HCT116 (cell line): ENCODE data around the gene SCN4B. TPM values are rescaled to one million over a fixed set of nuclear protein-coding genes. Genes with fewer than 3 reads are reported as not detected.

ENCODE experiments used
- ATAC-seq: fragments of 200-7000 bp; cut with Tn5 transposase; 2 replicates; pipeline ENCODE4 v1.9.1; 2020; ENCODE audit warnings: mild to moderate bottlenecking, moderate library complexity
- BruUV-seq: library from RNA; stranded (reverse); fragments of 400-500 nt; replicated peaks from 2 replicates; lab custom pipeline; 2021; lab: Mats Ljungman, UMichigan
- CTCF ChIA-PET: fragments of 300-600 bp; sonication (Branson Sonifier 250); formaldehyde crosslinking; loops from one replicate; lab custom pipeline; 2021; ENCODE audit warnings: antibody characterized with exemption; lab: Charles Lee
- POLR2A ChIA-PET: fragments of 300-600, 350-600 bp; sonication (Branson Sonifier 250); formaldehyde crosslinking; loops from one replicate; lab custom pipeline; 2021; ENCODE audit warnings: antibody characterized with exemption; lab: Charles Lee
- RAD21 ChIA-PET, 2 experiments: fragments of 300-600 bp; sonication (Branson Sonifier 250); formaldehyde crosslinking; loops; one replicate each; lab custom pipeline; 2023; ENCODE audit warnings: low total read pairs in 2 of 2; ENCODE audit not compliant: uncharacterized antibody in 2 of 2, unreplicated experiment in 2 of 2, low non-redundant PET in 1 of 2; lab: Charles Lee
- DNase-seq: peaks from one replicate; pipeline ENCODE4 v3.0.0-alpha.2; 2010; ENCODE audit warnings: low read depth, low spot score
- H2AFZ ChIP-seq: fragments of 200-600 bp; shearing (Covaris generic), sonication (generic); 2 replicates; pipeline ENCODE4 v1.6.1; 2017; ENCODE audit warnings: low read depth, mixed run types, mixed read lengths, antibody characterized with exemption, low read length; ENCODE audit not compliant: poor library complexity, severe bottlenecking
- H3K27ac ChIP-seq: 2 replicates; pipeline ENCODE4 v1.5.1; 2012; ENCODE audit warnings: low read depth, low read length
- H3K27me3 ChIP-seq: fragments of 200-600 bp; sonication (generic); 2 replicates; pipeline ENCODE4 v1.6.1; 2016; ENCODE audit warnings: mixed run types, low read length, mixed read lengths; ENCODE audit not compliant: insufficient read depth
- H3K36me3 ChIP-seq, 2 experiments: fragments of 200-500 bp in 1 of 2; fragments of 200-600 bp in 1 of 2; sonication (Bioruptor generic) in 1 of 2; sonication (generic) in 1 of 2; 2 replicates each; pipeline versions ENCODE4 v1.5.1 to v1.6.1; 2014 to 2016; ENCODE audit warnings: low read length in 2 of 2, inconsistent platforms in 1 of 2, mixed read lengths in 1 of 2, mixed run types in 1 of 2; ENCODE audit not compliant: insufficient read depth in 2 of 2, control insufficient read depth in 1 of 2
- H3K4me1 ChIP-seq, 2 experiments: fragments of 200-600 bp in 1 of 2; sonication (generic) in 1 of 2; 2 replicates each; pipeline versions ENCODE4 v1.5.1 to v1.6.1; 2012 to 2017; ENCODE audit warnings: low read length in 2 of 2, inconsistent platforms in 1 of 2, mild to moderate bottlenecking in 1 of 2, mixed read lengths in 1 of 2, mixed run types in 1 of 2, moderate library complexity in 1 of 2; ENCODE audit not compliant: insufficient read depth in 2 of 2, control insufficient read depth in 1 of 2
- H3K4me2 ChIP-seq: fragments of 200-600 bp; sonication (generic); 2 replicates; pipeline ENCODE4 v1.6.1; 2017; ENCODE audit warnings: mixed run types, low read length, mixed read lengths
- H3K4me3 ChIP-seq, 2 experiments: fragments of 200-600 bp in 1 of 2; sonication (generic) in 1 of 2; replicated peaks in 1 of 2; 2 replicates each; pipeline ENCODE4 v1.5.1; 2011 to 2016; ENCODE audit warnings: low read length in 2 of 2, control low read depth in 1 of 2, low read depth in 1 of 2, mild to moderate bottlenecking in 1 of 2, mixed read lengths in 1 of 2, mixed run types in 1 of 2
- H3K79me2 ChIP-seq: fragments of 200-600 bp; sonication (generic); 2 replicates; pipeline ENCODE4 v1.6.1; 2017; ENCODE audit warnings: mild to moderate bottlenecking, mixed run types, low read length, moderate library complexity, mixed read lengths; ENCODE audit not compliant: insufficient read depth
- H3K9ac ChIP-seq: fragments of 200-600 bp; sonication (generic); 2 replicates; pipeline ENCODE4 v1.6.1; 2016; ENCODE audit warnings: low read length, mixed read lengths
- H3K9me2 ChIP-seq: fragments of 200-600 bp; sonication (generic), shearing (Covaris generic); 2 replicates; pipeline ENCODE4 v1.6.1; 2017; ENCODE audit warnings: mixed run types, mild to moderate bottlenecking, moderate library complexity; ENCODE audit not compliant: insufficient read depth
- H3K9me3 ChIP-seq, 2 experiments: fragments of 200-500 bp in 1 of 2; fragments of 200-600 bp in 1 of 2; sonication (Bioruptor generic) in 1 of 2; sonication (generic) in 1 of 2; 2 replicates each; pipeline ENCODE4 v1.6.1; 2014 to 2017; ENCODE audit warnings: low read length in 2 of 2, mixed read lengths in 2 of 2, inconsistent platforms in 1 of 2, low read depth in 1 of 2, mild to moderate bottlenecking in 1 of 2, mixed run types in 1 of 2, moderate library complexity in 1 of 2; ENCODE audit not compliant: control insufficient read depth in 1 of 2, insufficient read depth in 1 of 2
- H4K20me1 ChIP-seq: fragments of 200-600 bp; sonication (generic), shearing (Covaris generic); 2 replicates; pipeline ENCODE4 v1.6.1; 2017; ENCODE audit warnings: mixed run types, mild to moderate bottlenecking, moderate library complexity; ENCODE audit not compliant: insufficient read depth
- CBX3 ChIP-seq: IDR thresholded peaks from 2 replicates; pipeline ENCODE4 v1.6.1; 2012; ENCODE audit warnings: low read depth
- CTCF ChIP-seq, 3 experiments: fragments of 200-600 bp in 1 of 3; sonication (generic) in 1 of 3; IDR thresholded peaks in 2 of 3; conservative IDR thresholded peaks in 1 of 3; 2 replicates each; pipeline ENCODE4 v1.5.1; 2012 to 2017; ENCODE audit warnings: low read depth in 2 of 3, low read length in 2 of 3, antibody characterized with exemption in 1 of 3, borderline replicate concordance in 1 of 3, control low read depth in 1 of 3, mild to moderate bottlenecking in 1 of 3, mixed read lengths in 1 of 3, mixed run types in 1 of 3, moderate library complexity in 1 of 3; ENCODE audit not compliant: insufficient read depth in 1 of 3
- EGR1 ChIP-seq: IDR thresholded peaks from 2 replicates; pipeline ENCODE4 v1.6.1; 2012; ENCODE audit warnings: low read depth
- ELF1 ChIP-seq: IDR thresholded peaks from 2 replicates; pipeline ENCODE4 v1.6.1; 2012; ENCODE audit warnings: low read depth, borderline replicate concordance
- EZH2 ChIP-seq: fragments of 200-600 bp; sonication (generic); IDR thresholded peaks from 2 replicates; pipeline ENCODE4 v1.6.1; 2017; ENCODE audit warnings: antibody characterized with exemption, mixed run types
- SIN3A ChIP-seq: IDR thresholded peaks from 2 replicates; pipeline ENCODE4 v1.6.1; 2012; ENCODE audit warnings: low read depth
- TCF7L2 ChIP-seq: IDR thresholded peaks from 2 replicates; pipeline ENCODE4 v1.7.0; 2011; ENCODE audit warnings: borderline replicate concordance, inconsistent platforms; ENCODE audit not compliant: insufficient read depth, insufficient read length; ENCODE audit errors: extremely low read depth
- YY1 ChIP-seq: IDR thresholded peaks from 2 replicates; pipeline ENCODE4 v1.6.1; 2011; ENCODE audit warnings: low read length, low read depth, moderate library complexity, mild to moderate bottlenecking; ENCODE audit not compliant: insufficient replicate concordance; ENCODE audit errors: extremely low read depth
- ZFX ChIP-seq: fragments of 450-650 bp; IDR thresholded peaks from 2 replicates; pipeline ENCODE4 v1.6.1; 2017
- ZNF274 ChIP-seq: fragments of 200-500 bp; sonication (Bioruptor generic); IDR thresholded peaks from 2 replicates; pipeline ENCODE4 v1.6.1; 2014; ENCODE audit warnings: mild to moderate bottlenecking, low read depth, low read length, inconsistent platforms
- intact Hi-C: fragments of 100-400 bp; cut with micrococcal nuclease; formaldehyde crosslinking; loops from 2 replicates; pipeline ENCODE4 v1.10.0; 2022
- total RNA-seq: library from RNA; stranded (reverse); gene quantifications from one replicate; pipeline ENCODE4 v1.2.1, GENCODE V29; 2021; ENCODE audit not compliant: unreplicated experiment

The SCN4B gene
- total RNA-seq, 1 experiment from 2014 or later, result 0.32 TPM

- RAD21 ChIA-PET, result no interaction called here
- POLR2A ChIA-PET, result no interaction called here
- H3K4me3 ChIP-seq, result no peak overlapping the region
- H3K9me3 ChIP-seq, result no peaks in the 10 kb centered on the region
- no peaks in the 10 kb centered on the region for H3K4me1 ChIP-seq
- no TSS peak for BruUV-seq
- ATAC-seq, result no peak
- no peaks in the 10 kb centered on the region for H4K20me1 ChIP-seq
- H3K79me2 ChIP-seq, result no peaks in the 10 kb centered on the region
- H3K36me3 ChIP-seq, result no peaks in the 10 kb centered on the region
- H3K9me2 ChIP-seq, result no peaks in the 10 kb centered on the region
- CTCF ChIA-PET, result no interaction called here
- no peak overlapping the region for H2AFZ ChIP-seq
- H3K27ac ChIP-seq, result no peak overlapping the region
- H3K4me2 ChIP-seq, result no peak overlapping the region
- no peak overlapping the region for H3K9ac ChIP-seq
- no peak for TF ChIP-seq YY1
- no peak for TF ChIP-seq EGR1
- TF ChIP-seq TCF7L2, result no peak
- no peak for TF ChIP-seq ZNF274
- TF ChIP-seq CTCF (IDR thresholded peaks at IDR 0.05 in 2 of 3, conservative IDR thresholded peaks at IDR 0.05 in 1 of 3; ENCODE audit: borderline replicate concordance in 1 of 3, insufficient read depth in 1 of 3, low read depth in 2 of 3, low read length in 2 of 3), result no peak
- TF ChIP-seq ZFX, result no peak
- TF ChIP-seq EZH2, result no peak
- no peak for TF ChIP-seq SIN3A
- no peak for TF ChIP-seq ELF1
- no peak for TF ChIP-seq CBX3
- intact Hi-C loops, result no loop called here
- DNase-seq, result no peak
- no peaks in the 10 kb centered on the region for H3K27me3 ChIP-seq
Measured at GRCh38 chr11:118114266-118114665, 38.4 kb downstream of the SCN4B start.
